Measurements from ENCODE around the gene CARD8. TPM values are rescaled to one million over a fixed set of nuclear protein-coding genes. Genes with fewer than 3 reads are reported as not detected.

CARD8 gene
- total and polyA plus RNA-seq, 2 experiments from 2014 or later, result 16.6 to 17.1 TPM

DNA sequence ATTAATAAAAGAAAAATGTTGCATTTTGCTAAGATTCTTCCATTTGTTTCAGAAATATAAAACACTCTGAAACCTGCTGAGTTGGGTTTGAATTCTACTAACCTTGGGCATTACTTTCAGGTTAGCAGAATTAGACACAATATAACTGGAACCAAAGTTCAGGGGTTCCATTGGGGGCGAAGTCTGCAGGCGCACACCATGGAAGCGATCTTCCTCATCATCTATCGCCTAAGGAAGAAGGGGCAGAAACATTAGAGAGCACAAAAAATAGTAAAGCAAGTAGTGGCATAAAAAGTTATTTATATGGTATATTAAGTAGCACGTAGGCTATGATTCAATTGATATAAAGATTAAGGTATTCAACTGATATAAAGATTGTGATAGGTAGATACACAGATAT is 34.1 kb downstream of the CARD8 start:
- Histone ChIP-seq H3K4me2 (no peak overlapping the region), H3K4me3 (no peak overlapping the region), H3K4me1 (ENCODE audit: insufficient read depth) (no peaks in the 10 kb centered on the region), H2AFZ (no peak overlapping the region), H3F3A (replicated peaks; ENCODE audit: low read depth) (no peaks in the 10 kb centered on the region), H3K9me2 (ENCODE audit: insufficient read depth) (no peaks in the 10 kb centered on the region), H3K27me3 (ENCODE audit: insufficient read depth) (no peaks in the 10 kb centered on the region), H3K27ac (ENCODE audit: low read depth) (no peak overlapping the region), H3K36me3 (ENCODE audit: insufficient read depth) (no peaks in the 10 kb centered on the region), H3K79me2 (replicated peaks; ENCODE audit: insufficient read depth) (no peaks in the 10 kb centered on the region), H4K20me1 (replicated peaks; ENCODE audit: insufficient read depth) (no peaks in the 10 kb centered on the region)
- no peaks in the 10 kb centered on the region for H3K9me3 Mint-ChIP-seq
- no peak for ATAC-seq
- peaks cover 8% of the 10 kb centered on the region; the same call in 2 of the 3 replicates for H3K4me1 Mint-ChIP-seq
- no peak overlapping the region for H3K27ac Mint-ChIP-seq
- H3K4me3 Mint-ChIP-seq, result no peak overlapping the region
- no peak for DNase-seq (ENCODE audit: low spot score)
- no peaks in the 10 kb centered on the region; the same call in 2 of the 3 replicates for H3K36me3 Mint-ChIP-seq (ENCODE audit: low read depth)
- H3K27me3 Mint-ChIP-seq (ENCODE audit: insufficient read depth, low read depth, poor library complexity), result no peaks in the 10 kb centered on the region
- TF ChIP-seq ZNF114 (CRISPR knock-in tag; IDR thresholded peaks at IDR 0.05) (no peak), POLR2AphosphoS5 (IDR thresholded peaks at IDR 0.05; ENCODE audit: low read depth) (no peak), STAT1 (IDR thresholded peaks at IDR 0.05; ENCODE audit: unreplicated experiment) (no peak), JUNB (IDR thresholded peaks at IDR 0.05; ENCODE audit: unreplicated experiment) (no peak), EZH2 (IDR thresholded peaks at IDR 0.05; ENCODE audit: low read depth, unreplicated experiment) (no peak), CREB1 (CRISPR knock-in tag; IDR thresholded peaks at IDR 0.05; ENCODE audit: low read depth) (no peak), EZH2phosphoT487 (IDR thresholded peaks at IDR 0.05; ENCODE audit: unreplicated experiment) (no peak), NANOG (IDR thresholded peaks at IDR 0.05; ENCODE audit: borderline replicate concordance) (no peak), ZNF331 (CRISPR knock-in tag; IDR thresholded peaks at IDR 0.05; ENCODE audit: low read depth) (no peak)
- TF ChIP-seq, protein P1, sequence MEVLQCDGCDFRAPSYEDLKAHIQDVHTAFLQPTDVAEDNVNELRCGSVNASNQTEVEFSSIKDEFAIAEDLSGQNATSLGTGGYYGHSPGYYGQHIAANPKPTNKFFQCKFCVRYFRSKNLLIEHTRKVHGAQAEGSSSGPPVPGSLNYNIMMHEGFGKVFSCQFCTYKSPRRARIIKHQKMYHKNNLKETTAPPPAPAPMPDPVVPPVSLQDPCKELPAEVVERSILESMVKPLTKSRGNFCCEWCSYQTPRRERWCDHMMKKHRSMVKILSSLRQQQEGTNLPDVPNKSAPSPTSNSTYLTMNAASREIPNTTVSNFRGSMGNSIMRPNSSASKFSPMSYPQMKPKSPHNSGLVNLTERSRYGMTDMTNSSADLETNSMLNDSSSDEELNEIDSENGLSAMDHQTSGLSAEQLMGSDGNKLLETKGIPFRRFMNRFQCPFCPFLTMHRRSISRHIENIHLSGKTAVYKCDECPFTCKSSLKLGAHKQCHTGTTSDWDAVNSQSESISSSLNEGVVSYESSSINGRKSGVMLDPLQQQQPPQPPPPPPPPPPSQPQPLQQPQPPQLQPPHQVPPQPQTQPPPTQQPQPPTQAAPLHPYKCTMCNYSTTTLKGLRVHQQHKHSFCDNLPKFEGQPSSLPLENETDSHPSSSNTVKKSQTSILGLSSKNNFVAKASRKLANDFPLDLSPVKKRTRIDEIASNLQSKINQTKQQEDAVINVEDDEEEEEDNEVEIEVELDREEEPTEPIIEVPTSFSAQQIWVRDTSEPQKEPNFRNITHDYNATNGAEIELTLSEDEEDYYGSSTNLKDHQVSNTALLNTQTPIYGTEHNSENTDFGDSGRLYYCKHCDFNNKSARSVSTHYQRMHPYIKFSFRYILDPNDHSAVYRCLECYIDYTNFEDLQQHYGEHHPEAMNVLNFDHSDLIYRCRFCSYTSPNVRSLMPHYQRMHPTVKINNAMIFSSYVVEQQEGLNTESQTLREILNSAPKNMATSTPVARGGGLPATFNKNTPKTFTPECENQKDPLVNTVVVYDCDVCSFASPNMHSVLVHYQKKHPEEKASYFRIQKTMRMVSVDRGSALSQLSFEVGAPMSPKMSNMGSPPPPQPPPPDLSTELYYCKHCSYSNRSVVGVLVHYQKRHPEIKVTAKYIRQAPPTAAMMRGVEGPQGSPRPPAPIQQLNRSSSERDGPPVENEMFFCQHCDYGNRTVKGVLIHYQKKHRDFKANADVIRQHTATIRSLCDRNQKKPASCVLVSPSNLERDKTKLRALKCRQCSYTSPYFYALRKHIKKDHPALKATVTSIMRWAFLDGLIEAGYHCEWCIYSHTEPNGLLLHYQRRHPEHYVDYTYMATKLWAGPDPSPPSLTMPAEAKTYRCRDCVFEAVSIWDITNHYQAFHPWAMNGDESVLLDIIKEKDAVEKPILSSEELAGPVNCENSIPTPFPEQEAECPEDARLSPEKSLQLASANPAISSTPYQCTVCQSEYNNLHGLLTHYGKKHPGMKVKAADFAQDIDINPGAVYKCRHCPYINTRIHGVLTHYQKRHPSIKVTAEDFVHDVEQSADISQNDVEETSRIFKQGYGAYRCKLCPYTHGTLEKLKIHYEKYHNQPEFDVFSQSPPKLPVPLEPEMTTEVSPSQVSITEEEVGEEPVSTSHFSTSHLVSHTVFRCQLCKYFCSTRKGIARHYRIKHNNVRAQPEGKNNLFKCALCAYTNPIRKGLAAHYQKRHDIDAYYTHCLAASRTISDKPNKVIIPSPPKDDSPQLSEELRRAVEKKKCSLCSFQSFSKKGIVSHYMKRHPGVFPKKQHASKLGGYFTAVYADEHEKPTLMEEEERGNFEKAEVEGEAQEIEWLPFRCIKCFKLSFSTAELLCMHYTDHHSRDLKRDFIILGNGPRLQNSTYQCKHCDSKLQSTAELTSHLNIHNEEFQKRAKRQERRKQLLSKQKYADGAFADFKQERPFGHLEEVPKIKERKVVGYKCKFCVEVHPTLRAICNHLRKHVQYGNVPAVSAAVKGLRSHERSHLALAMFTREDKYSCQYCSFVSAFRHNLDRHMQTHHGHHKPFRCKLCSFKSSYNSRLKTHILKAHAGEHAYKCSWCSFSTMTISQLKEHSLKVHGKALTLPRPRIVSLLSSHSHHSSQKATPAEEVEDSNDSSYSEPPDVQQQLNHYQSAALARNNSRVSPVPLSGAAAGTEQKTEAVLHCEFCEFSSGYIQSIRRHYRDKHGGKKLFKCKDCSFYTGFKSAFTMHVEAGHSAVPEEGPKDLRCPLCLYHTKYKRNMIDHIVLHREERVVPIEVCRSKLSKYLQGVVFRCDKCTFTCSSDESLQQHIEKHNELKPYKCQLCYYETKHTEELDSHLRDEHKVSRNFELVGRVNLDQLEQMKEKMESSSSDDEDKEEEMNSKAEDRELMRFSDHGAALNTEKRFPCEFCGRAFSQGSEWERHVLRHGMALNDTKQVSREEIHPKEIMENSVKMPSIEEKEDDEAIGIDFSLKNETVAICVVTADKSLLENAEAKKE (CRISPR knock-in tag; IDR thresholded peaks at IDR 0.05), result no peak
- TF ChIP-seq, protein P2, sequence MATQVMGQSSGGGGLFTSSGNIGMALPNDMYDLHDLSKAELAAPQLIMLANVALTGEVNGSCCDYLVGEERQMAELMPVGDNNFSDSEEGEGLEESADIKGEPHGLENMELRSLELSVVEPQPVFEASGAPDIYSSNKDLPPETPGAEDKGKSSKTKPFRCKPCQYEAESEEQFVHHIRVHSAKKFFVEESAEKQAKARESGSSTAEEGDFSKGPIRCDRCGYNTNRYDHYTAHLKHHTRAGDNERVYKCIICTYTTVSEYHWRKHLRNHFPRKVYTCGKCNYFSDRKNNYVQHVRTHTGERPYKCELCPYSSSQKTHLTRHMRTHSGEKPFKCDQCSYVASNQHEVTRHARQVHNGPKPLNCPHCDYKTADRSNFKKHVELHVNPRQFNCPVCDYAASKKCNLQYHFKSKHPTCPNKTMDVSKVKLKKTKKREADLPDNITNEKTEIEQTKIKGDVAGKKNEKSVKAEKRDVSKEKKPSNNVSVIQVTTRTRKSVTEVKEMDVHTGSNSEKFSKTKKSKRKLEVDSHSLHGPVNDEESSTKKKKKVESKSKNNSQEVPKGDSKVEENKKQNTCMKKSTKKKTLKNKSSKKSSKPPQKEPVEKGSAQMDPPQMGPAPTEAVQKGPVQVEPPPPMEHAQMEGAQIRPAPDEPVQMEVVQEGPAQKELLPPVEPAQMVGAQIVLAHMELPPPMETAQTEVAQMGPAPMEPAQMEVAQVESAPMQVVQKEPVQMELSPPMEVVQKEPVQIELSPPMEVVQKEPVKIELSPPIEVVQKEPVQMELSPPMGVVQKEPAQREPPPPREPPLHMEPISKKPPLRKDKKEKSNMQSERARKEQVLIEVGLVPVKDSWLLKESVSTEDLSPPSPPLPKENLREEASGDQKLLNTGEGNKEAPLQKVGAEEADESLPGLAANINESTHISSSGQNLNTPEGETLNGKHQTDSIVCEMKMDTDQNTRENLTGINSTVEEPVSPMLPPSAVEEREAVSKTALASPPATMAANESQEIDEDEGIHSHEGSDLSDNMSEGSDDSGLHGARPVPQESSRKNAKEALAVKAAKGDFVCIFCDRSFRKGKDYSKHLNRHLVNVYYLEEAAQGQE (IDR thresholded peaks at IDR 0.05; ENCODE audit: unreplicated experiment), result no peak
- TF ChIP-seq, protein P3, sequence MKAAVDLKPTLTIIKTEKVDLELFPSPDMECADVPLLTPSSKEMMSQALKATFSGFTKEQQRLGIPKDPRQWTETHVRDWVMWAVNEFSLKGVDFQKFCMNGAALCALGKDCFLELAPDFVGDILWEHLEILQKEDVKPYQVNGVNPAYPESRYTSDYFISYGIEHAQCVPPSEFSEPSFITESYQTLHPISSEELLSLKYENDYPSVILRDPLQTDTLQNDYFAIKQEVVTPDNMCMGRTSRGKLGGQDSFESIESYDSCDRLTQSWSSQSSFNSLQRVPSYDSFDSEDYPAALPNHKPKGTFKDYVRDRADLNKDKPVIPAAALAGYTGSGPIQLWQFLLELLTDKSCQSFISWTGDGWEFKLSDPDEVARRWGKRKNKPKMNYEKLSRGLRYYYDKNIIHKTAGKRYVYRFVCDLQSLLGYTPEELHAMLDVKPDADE (IDR thresholded peaks at IDR 0.05), result no peak
- TF ChIP-seq, protein P4, sequence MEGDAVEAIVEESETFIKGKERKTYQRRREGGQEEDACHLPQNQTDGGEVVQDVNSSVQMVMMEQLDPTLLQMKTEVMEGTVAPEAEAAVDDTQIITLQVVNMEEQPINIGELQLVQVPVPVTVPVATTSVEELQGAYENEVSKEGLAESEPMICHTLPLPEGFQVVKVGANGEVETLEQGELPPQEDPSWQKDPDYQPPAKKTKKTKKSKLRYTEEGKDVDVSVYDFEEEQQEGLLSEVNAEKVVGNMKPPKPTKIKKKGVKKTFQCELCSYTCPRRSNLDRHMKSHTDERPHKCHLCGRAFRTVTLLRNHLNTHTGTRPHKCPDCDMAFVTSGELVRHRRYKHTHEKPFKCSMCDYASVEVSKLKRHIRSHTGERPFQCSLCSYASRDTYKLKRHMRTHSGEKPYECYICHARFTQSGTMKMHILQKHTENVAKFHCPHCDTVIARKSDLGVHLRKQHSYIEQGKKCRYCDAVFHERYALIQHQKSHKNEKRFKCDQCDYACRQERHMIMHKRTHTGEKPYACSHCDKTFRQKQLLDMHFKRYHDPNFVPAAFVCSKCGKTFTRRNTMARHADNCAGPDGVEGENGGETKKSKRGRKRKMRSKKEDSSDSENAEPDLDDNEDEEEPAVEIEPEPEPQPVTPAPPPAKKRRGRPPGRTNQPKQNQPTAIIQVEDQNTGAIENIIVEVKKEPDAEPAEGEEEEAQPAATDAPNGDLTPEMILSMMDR (conservative IDR thresholded peaks at IDR 0.05; ENCODE audit: low read depth in 2 of 2), result no peak

All from GM23338 (cell line).